ENCODE results near the gene NFE2L1. TPM values are rescaled to one million over a fixed set of nuclear protein-coding genes. Genes with fewer than 3 reads are reported as not detected.
"Not testable (repeated sequence)": the region's sequence is repeated elsewhere in the genome, so short reads cannot be mapped to it uniquely, and the experiment has no call there.

The NFE2L1 gene
- total RNA-seq, 1 experiment from 2014 or later = 149 TPM

- no peaks in the 10 kb centered on the region for H3K36me3 Mint-ChIP-seq
- ChIA-PET POLR2A (no interaction called here), CTCF (interaction anchor here (1.0 to 1.4 kb wide), 5 partner anchors 8 to 30 kb away, joined by 3 to 4 read pairs (median 3); partner anchors contain the start of gene CDK5RAP3)
- no peak for DNase-seq (ENCODE audit: low spot score)
- H3K4me1 Mint-ChIP-seq = peaks cover 50% of the 10 kb centered on the region
- H3K27me3 Mint-ChIP-seq (ENCODE audit: low read depth) = no peaks in the 10 kb centered on the region; the same call in 1 of the 2 replicates
- no peak overlapping the region for H3K27ac Mint-ChIP-seq
- no peaks in the 10 kb centered on the region for H3K9me3 Mint-ChIP-seq
- TF ChIP-seq, protein P1, sequence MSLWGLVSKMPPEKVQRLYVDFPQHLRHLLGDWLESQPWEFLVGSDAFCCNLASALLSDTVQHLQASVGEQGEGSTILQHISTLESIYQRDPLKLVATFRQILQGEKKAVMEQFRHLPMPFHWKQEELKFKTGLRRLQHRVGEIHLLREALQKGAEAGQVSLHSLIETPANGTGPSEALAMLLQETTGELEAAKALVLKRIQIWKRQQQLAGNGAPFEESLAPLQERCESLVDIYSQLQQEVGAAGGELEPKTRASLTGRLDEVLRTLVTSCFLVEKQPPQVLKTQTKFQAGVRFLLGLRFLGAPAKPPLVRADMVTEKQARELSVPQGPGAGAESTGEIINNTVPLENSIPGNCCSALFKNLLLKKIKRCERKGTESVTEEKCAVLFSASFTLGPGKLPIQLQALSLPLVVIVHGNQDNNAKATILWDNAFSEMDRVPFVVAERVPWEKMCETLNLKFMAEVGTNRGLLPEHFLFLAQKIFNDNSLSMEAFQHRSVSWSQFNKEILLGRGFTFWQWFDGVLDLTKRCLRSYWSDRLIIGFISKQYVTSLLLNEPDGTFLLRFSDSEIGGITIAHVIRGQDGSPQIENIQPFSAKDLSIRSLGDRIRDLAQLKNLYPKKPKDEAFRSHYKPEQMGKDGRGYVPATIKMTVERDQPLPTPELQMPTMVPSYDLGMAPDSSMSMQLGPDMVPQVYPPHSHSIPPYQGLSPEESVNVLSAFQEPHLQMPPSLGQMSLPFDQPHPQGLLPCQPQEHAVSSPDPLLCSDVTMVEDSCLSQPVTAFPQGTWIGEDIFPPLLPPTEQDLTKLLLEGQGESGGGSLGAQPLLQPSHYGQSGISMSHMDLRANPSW (CRISPR knock-in tag; conservative IDR thresholded peaks at IDR 0.05; ENCODE audit: low read depth) = no peak
- TF ChIP-seq FOXP1 (CRISPR knock-in tag; IDR thresholded peaks at IDR 0.05; ENCODE audit: borderline replicate concordance) = no peak
- H3K4me3 Mint-ChIP-seq = no peak overlapping the region
- no peak for ATAC-seq
Observed at GRCh38 chr17:48001197-48001596, 47.0 kb upstream of the NFE2L1 start.

GRCh38 chr17:48001657-48002056 lies 46.5 kb upstream of the NFE2L1 start:
- CTCF ChIA-PET = interaction anchor here (1.0 to 2.5 kb wide), 6 partner anchors 8 to 31 kb away, joined by 3 to 24 read pairs (median 3); partner anchors contain the start of gene CDK5RAP3
- H3K4me1 Mint-ChIP-seq = peaks cover 47% of the 10 kb centered on the region

DNA sequence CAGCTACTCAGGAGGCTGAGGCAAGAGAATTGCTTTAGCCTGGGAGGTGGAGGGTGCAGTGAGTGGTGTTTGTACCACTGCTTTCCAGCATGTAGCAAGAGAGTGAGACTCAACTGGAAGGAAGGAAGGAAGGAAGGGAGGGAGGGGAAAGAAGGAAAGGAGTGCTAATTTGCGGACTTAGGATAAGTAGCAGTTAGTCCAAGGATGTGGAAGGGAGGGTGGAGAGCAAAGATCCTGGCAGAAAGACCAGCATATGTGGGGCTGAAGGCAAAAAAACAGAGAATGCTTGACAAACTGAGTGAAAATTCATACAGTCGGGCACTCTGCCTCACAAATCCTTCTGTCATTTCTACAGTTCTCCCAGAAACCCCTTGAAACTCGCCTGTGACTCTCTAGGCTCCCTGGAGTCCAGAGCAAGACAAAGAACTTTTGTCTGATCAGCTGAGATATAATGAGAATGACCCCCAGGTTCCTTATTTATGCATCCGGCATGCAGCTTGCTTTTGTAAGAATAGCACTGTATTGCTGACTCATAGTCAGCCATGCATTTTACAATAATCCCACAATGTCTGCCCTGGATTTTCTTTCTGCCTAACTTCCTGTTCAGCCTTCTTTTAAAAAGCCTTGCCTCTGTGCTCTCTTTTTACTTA lies 45.8 kb upstream of the NFE2L1 start:
- ChIA-PET POLR2A (interaction anchor here (1.3 kb wide), 1 partner anchor 46 kb away, joined by 4 read pairs; the partner anchor contains the start of gene NFE2L1), CTCF (interaction anchor here (0.9 to 5.1 kb wide), 10 partner anchors 9 to 155 kb away, joined by 3 to 33 read pairs (median 4); partner anchors contain the start of genes CDK5RAP3 and PNPO)
- ATAC-seq (no peak), DNase-seq (ENCODE audit: low spot score) (no peak)
- Mint-ChIP-seq H3K27ac (peak overlapping the region; percentile 75), H3K4me1 (peaks cover 52% of the 10 kb centered on the region), H3K36me3 (no peaks in the 10 kb centered on the region), H3K27me3 (ENCODE audit: low read depth) (no peaks in the 10 kb centered on the region; the same call in 1 of the 2 replicates), H3K4me3 (peak overlapping the region; percentile 21), H3K9me3 (no peaks in the 10 kb centered on the region)
- TF ChIP-seq ETV6 (CRISPR knock-in tag; IDR thresholded peaks at IDR 0.05) (0 out of 2 replicates have a peak, but pooled peaks have one; percentile 8), NFE2L1 (CRISPR knock-in tag; IDR thresholded peaks at IDR 0.05) (0 out of 2 replicates have a peak, but pooled peaks have one; percentile 49), ESRRA (CRISPR knock-in tag; IDR thresholded peaks at IDR 0.05; ENCODE audit: borderline replicate concordance) (no peak), ZNF416 (CRISPR knock-in tag; IDR thresholded peaks at IDR 0.05) (no peak)

More at GRCh38 chr17:48001657-48002056, 46.5 kb upstream of the NFE2L1 start:
- ATAC-seq; H3K4me3 Mint-ChIP-seq; H3K27ac Mint-ChIP-seq; H3K9me3 Mint-ChIP-seq; POLR2A ChIA-PET; DNase-seq (ENCODE audit: low spot score); H3K27me3 Mint-ChIP-seq (ENCODE audit: low read depth); H3K36me3 Mint-ChIP-seq: not testable (repeated sequence)
- peak; percentile 94 for TF ChIP-seq ZNF121 (CRISPR knock-in tag; IDR thresholded peaks at IDR 0.05)

- Mint-ChIP-seq H3K4me1 (peaks cover 52% of the 10 kb centered on the region), H3K36me3 (no peaks in the 10 kb centered on the region), H3K27me3 (ENCODE audit: low read depth) (no peaks in the 10 kb centered on the region; the same call in 1 of the 2 replicates), H3K27ac (peak overlapping the region; percentile 75), H3K9me3 (no peaks in the 10 kb centered on the region), H3K4me3 (peak overlapping the region; percentile 21)
- DNase-seq (ENCODE audit: low spot score) (no peak), ATAC-seq (peak; percentile 15; the same call in 1 of the 2 replicates)
- ChIA-PET CTCF (interaction anchor here (0.8 to 5.1 kb wide), 16 partner anchors 8 to 156 kb away, joined by 3 to 33 read pairs (median 8); partner anchors contain the start of genes CDK5RAP3 and PNPO), POLR2A (interaction anchor here (0.6 to 1.3 kb wide), 3 partner anchors 9 to 91 kb away, joined by 4 to 9 read pairs (median 6); partner anchors contain the start of gene NFE2L1)
- TF ChIP-seq ETV6 (CRISPR knock-in tag; IDR thresholded peaks at IDR 0.05) (0 out of 2 replicates have a peak, but pooled peaks have one; percentile 11), ZNF121 (CRISPR knock-in tag; IDR thresholded peaks at IDR 0.05) (no peak)
Observed at GRCh38 chr17:48002916-48003416, 45.2 kb upstream of the NFE2L1 start.

- H3K4me1 Mint-ChIP-seq = peaks cover 52% of the 10 kb centered on the region
- ATAC-seq = peak; percentile 80
- CTCF ChIA-PET = interaction anchor here (0.8 to 5.1 kb wide), 19 partner anchors 8 to 156 kb away, joined by 3 to 33 read pairs (median 6); partner anchors contain the start of genes CDK5RAP3 and PNPO
- no peaks in the 10 kb centered on the region; the same call in 1 of the 2 replicates for H3K9me3 Mint-ChIP-seq
- H3K27me3 Mint-ChIP-seq (ENCODE audit: low read depth) = no peaks in the 10 kb centered on the region; the same call in 1 of the 2 replicates
- H3K4me3 Mint-ChIP-seq = peak overlapping the region; percentile 13
- no peaks in the 10 kb centered on the region for H3K36me3 Mint-ChIP-seq
- TF ChIP-seq ZBTB21 (CRISPR knock-in tag; IDR thresholded peaks at IDR 0.05; ENCODE audit: borderline replicate concordance) (0 out of 2 replicates have a peak, but pooled peaks have one; percentile 20), TP53 (CRISPR knock-in tag; IDR thresholded peaks at IDR 0.05) (peak; percentile 69; the same call in 1 of the 2 replicates), ZNF423 (CRISPR knock-in tag; IDR thresholded peaks at IDR 0.05) (peak; percentile 49; the same call in 1 of the 2 replicates)
- TF ChIP-seq, protein P1 (CRISPR knock-in tag; conservative IDR thresholded peaks at IDR 0.05; ENCODE audit: low read depth) = no peak
- DNase-seq (ENCODE audit: low spot score) = peak; percentile 50
- POLR2A ChIA-PET = interaction anchor here (0.6 to 1.3 kb wide), 4 partner anchors 9 to 92 kb away, joined by 4 to 9 read pairs (median 6); partner anchors contain the start of gene NFE2L1
- peak overlapping the region; percentile 41 for H3K27ac Mint-ChIP-seq
Observed at GRCh38 chr17:48003417-48004151, 44.6 kb upstream of the NFE2L1 start.
